WERI-Rb-1 (cell line): ENCODE data around the gene CAMSAP1.

Experiments
- DNase-seq: peaks from one replicate; pipeline ENCODE4 v3.0.0-alpha.2; 2020
- H3K27ac ChIP-seq: fragments of 250-450 bp; sonication (Bioruptor Pico); 2 replicates; pipeline ENCODE4 v1.5.1; 2020; ENCODE audit warnings: mild to moderate bottlenecking, moderate library complexity
- H3K27me3 ChIP-seq: fragments of 250-450 bp; sonication (Bioruptor Pico); 2 replicates; pipeline ENCODE4 v1.5.1; 2021; ENCODE audit warnings: mild to moderate bottlenecking, low read depth, moderate library complexity; ENCODE audit not compliant: insufficient read depth, severe bottlenecking
- H3K36me3 ChIP-seq: fragments of 250-450 bp; sonication (Bioruptor Pico); 2 replicates; pipeline ENCODE4 v1.5.1; 2020; ENCODE audit warnings: mild to moderate bottlenecking, moderate library complexity
- H3K4me3 ChIP-seq: 2 replicates; pipeline ENCODE4 v1.5.1; 2011; ENCODE audit warnings: low read depth, mild to moderate bottlenecking, control low read depth, low read length
- H3K9me3 ChIP-seq: fragments of 250-450 bp; sonication (Bioruptor Pico); 2 replicates; pipeline ENCODE4 v1.5.1; 2021; ENCODE audit warnings: mild to moderate bottlenecking, moderate library complexity; ENCODE audit not compliant: severe bottlenecking
- CTCF ChIP-seq: IDR thresholded peaks from 2 replicates; pipeline ENCODE4 v1.5.1; 2011; ENCODE audit warnings: low read depth, mild to moderate bottlenecking, control low read depth, inconsistent platforms, low read length

Gene CAMSAP1

GRCh38 chr9:135811801-135812200 lies 95.5 kb downstream of the CAMSAP1 start:
- no peaks in the 10 kb centered on the region for H3K9me3 ChIP-seq
- TF ChIP-seq CTCF: no peak
- H3K27ac ChIP-seq: no peak overlapping the region
- peaks cover 82% of the 10 kb centered on the region for H3K36me3 ChIP-seq
- H3K27me3 ChIP-seq: no peaks in the 10 kb centered on the region
- no peak overlapping the region for H3K4me3 ChIP-seq
- peak; percentile 0 for DNase-seq

GRCh38 chr9:135810806-135811575 lies 96.4 kb downstream of the CAMSAP1 start:
- H3K27me3 ChIP-seq: no peaks in the 10 kb centered on the region
- peaks cover 73% of the 10 kb centered on the region for H3K36me3 ChIP-seq
- DNase-seq: peak; percentile 4
- no peak overlapping the region for H3K4me3 ChIP-seq
- no peaks in the 10 kb centered on the region for H3K9me3 ChIP-seq
- no peak for TF ChIP-seq CTCF
- H3K27ac ChIP-seq: no peak overlapping the region

GRCh38 chr9:135809166-135809565 lies 98.2 kb downstream of the CAMSAP1 start:
- H3K27ac ChIP-seq: no peak overlapping the region
- H3K9me3 ChIP-seq: no peaks in the 10 kb centered on the region
- H3K36me3 ChIP-seq: peaks cover 55% of the 10 kb centered on the region
- no peak for DNase-seq
- no peak for TF ChIP-seq CTCF
- no peak overlapping the region for H3K4me3 ChIP-seq
- no peaks in the 10 kb centered on the region for H3K27me3 ChIP-seq

GRCh38 chr9:135805422-135806022 lies 101.8 kb downstream of the CAMSAP1 start:
- peaks cover 20% of the 10 kb centered on the region for H3K36me3 ChIP-seq
- H3K27me3 ChIP-seq: no peaks in the 10 kb centered on the region
- DNase-seq: no peak
- H3K4me3 ChIP-seq: no peak overlapping the region
- H3K9me3 ChIP-seq: peaks cover 3% of the 10 kb centered on the region
- TF ChIP-seq CTCF: no peak
- no peak overlapping the region for H3K27ac ChIP-seq

GRCh38 chr9:135804581-135805421 lies 102.5 kb downstream of the CAMSAP1 start:
- Histone ChIP-seq H3K4me3 (no peak overlapping the region), H3K9me3 (peaks cover 3% of the 10 kb centered on the region), H3K36me3 (peaks cover 13% of the 10 kb centered on the region), H3K27me3 (no peaks in the 10 kb centered on the region), H3K27ac (no peak overlapping the region)
- DNase-seq: no peak
- TF ChIP-seq CTCF: peak; percentile 48; the same call in 1 of the 2 replicates
